ENCODE measurements around the gene SPINK1.

SPINK1 gene, protein sequence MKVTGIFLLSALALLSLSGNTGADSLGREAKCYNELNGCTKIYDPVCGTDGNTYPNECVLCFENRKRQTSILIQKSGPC

GRCh38 chr5:147831465-147831864, at the start of gene SPINK1:
TSS of gene SPINK1 (minus strand) at chr5:147831671. CDS start at chr5:147831577, 94 bp downstream.
- no peaks in the 10 kb centered on the region for H3K9me3 ChIP-seq (ENCODE audit: insufficient read depth, low read length)
- no peak for TF ChIP-seq EZH2phosphoT487 (IDR thresholded peaks at IDR 0.05; ENCODE audit: low read depth)
- TF ChIP-seq, protein P1, sequence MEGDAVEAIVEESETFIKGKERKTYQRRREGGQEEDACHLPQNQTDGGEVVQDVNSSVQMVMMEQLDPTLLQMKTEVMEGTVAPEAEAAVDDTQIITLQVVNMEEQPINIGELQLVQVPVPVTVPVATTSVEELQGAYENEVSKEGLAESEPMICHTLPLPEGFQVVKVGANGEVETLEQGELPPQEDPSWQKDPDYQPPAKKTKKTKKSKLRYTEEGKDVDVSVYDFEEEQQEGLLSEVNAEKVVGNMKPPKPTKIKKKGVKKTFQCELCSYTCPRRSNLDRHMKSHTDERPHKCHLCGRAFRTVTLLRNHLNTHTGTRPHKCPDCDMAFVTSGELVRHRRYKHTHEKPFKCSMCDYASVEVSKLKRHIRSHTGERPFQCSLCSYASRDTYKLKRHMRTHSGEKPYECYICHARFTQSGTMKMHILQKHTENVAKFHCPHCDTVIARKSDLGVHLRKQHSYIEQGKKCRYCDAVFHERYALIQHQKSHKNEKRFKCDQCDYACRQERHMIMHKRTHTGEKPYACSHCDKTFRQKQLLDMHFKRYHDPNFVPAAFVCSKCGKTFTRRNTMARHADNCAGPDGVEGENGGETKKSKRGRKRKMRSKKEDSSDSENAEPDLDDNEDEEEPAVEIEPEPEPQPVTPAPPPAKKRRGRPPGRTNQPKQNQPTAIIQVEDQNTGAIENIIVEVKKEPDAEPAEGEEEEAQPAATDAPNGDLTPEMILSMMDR (IDR thresholded peaks at IDR 0.05; ENCODE audit: low read depth, low read length) = no peak
- H3K4me2 ChIP-seq (ENCODE audit: low read length) = no peak within 1 kb of the TSS
- H3K4me1 ChIP-seq (ENCODE audit: low read length) = no peaks in the 10 kb centered on the region
- H4K20me1 ChIP-seq (ENCODE audit: insufficient read depth, low read length) = no peaks in the 10 kb centered on the region
- H3K27ac ChIP-seq (ENCODE audit: low read length) = no peak within 1 kb of the TSS
- H3K36me3 ChIP-seq (replicated peaks; ENCODE audit: low read depth, low read length) = no peaks in the 10 kb centered on the region
- no peak within 1 kb of the TSS for H3K9ac ChIP-seq (ENCODE audit: low read length)
- H3K79me2 ChIP-seq (ENCODE audit: low read length) = no peaks in the 10 kb centered on the region
- no peak within 1 kb of the TSS for H2AFZ ChIP-seq (ENCODE audit: low read depth, low read length)
- peaks cover 18% of the 10 kb centered on the region; the same call in 1 of the 2 replicates for H3K27me3 ChIP-seq (ENCODE audit: low read depth, low read length)
- no peak within 1 kb of the TSS for H3K4me3 ChIP-seq (ENCODE audit: low read length)

- Histone ChIP-seq H3K79me2 (ENCODE audit: low read length) (no peaks in the 10 kb centered on the region), H3K9ac (ENCODE audit: low read length) (no peak overlapping the region), H3K27me3 (ENCODE audit: low read depth, low read length) (peaks cover 29% of the 10 kb centered on the region), H3K36me3 (replicated peaks; ENCODE audit: low read depth, low read length) (no peaks in the 10 kb centered on the region), H4K20me1 (ENCODE audit: insufficient read depth, low read length) (no peaks in the 10 kb centered on the region), H2AFZ (ENCODE audit: low read depth, low read length) (no peak overlapping the region), H3K4me1 (ENCODE audit: low read length) (no peaks in the 10 kb centered on the region), H3K4me2 (ENCODE audit: low read length) (no peak overlapping the region), H3K27ac (ENCODE audit: low read length) (no peak overlapping the region), H3K4me3 (ENCODE audit: low read length) (no peak overlapping the region), H3K9me3 (ENCODE audit: insufficient read depth, low read length) (no peaks in the 10 kb centered on the region)
- TF ChIP-seq EZH2phosphoT487 (IDR thresholded peaks at IDR 0.05; ENCODE audit: low read depth) = no peak
- TF ChIP-seq, protein P1 (IDR thresholded peaks at IDR 0.05; ENCODE audit: low read depth, low read length) = no peak
These were observed 49.0 kb upstream of the SPINK1 start for GRCh38 chr5:147880487-147880886.

DNA sequence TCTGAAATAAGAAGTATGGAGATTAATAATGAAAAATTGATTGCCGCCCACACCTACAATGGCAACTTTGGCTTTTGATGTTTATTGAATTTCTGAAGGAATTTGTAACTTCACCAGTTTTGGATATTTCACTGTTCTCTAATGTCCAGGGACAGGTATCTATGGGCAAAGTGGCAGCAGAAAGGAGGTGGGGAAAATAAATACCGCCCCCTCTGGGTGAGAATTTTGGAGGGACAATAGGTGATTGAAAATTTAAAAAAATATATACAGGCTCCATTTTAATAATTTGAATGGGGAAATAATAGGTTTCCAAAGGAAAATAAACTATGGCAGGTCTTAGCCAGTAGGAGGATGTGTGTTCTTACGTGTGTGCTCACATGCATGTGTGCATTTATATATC, 48.3 kb upstream of the SPINK1 start:
- Histone ChIP-seq H3K27ac (ENCODE audit: low read length) (no peak overlapping the region), H3K9ac (ENCODE audit: low read length) (no peak overlapping the region), H3K9me3 (ENCODE audit: insufficient read depth, low read length) (no peaks in the 10 kb centered on the region), H3K4me3 (ENCODE audit: low read length) (no peak overlapping the region), H3K4me2 (ENCODE audit: low read length) (no peak overlapping the region), H3K36me3 (replicated peaks; ENCODE audit: low read depth, low read length) (no peaks in the 10 kb centered on the region), H4K20me1 (ENCODE audit: insufficient read depth, low read length) (no peaks in the 10 kb centered on the region), H3K27me3 (ENCODE audit: low read depth, low read length) (peaks cover 29% of the 10 kb centered on the region), H3K79me2 (ENCODE audit: low read length) (no peaks in the 10 kb centered on the region), H3K4me1 (ENCODE audit: low read length) (no peaks in the 10 kb centered on the region), H2AFZ (ENCODE audit: low read depth, low read length) (no peak overlapping the region)
- TF ChIP-seq, protein P1 (IDR thresholded peaks at IDR 0.05; ENCODE audit: low read depth, low read length) = no peak
- TF ChIP-seq EZH2phosphoT487 (IDR thresholded peaks at IDR 0.05; ENCODE audit: low read depth) = no peak

GRCh38 chr5:147878066-147878759, 46.7 kb upstream of the SPINK1 start, which contains the start of gene SCGB3A2:
TSS of gene SCGB3A2 (plus strand) at chr5:147878711. CDS start at chr5:147878804, 93 bp downstream.
- Histone ChIP-seq H3K4me1 (ENCODE audit: low read length) (no peaks in the 10 kb centered on the region), H3K27me3 (ENCODE audit: low read depth, low read length) (peaks cover 29% of the 10 kb centered on the region), H3K36me3 (replicated peaks; ENCODE audit: low read depth, low read length) (no peaks in the 10 kb centered on the region), H2AFZ (ENCODE audit: low read depth, low read length) (no peak within 1 kb of the TSS), H3K9ac (ENCODE audit: low read length) (no peak within 1 kb of the TSS), H3K4me2 (ENCODE audit: low read length) (no peak within 1 kb of the TSS), H3K4me3 (ENCODE audit: low read length) (no peak within 1 kb of the TSS), H3K9me3 (ENCODE audit: insufficient read depth, low read length) (no peaks in the 10 kb centered on the region), H4K20me1 (ENCODE audit: insufficient read depth, low read length) (no peaks in the 10 kb centered on the region), H3K79me2 (ENCODE audit: low read length) (no peaks in the 10 kb centered on the region), H3K27ac (ENCODE audit: low read length) (no peak within 1 kb of the TSS)
- no peak for TF ChIP-seq EZH2phosphoT487 (IDR thresholded peaks at IDR 0.05; ENCODE audit: low read depth)
- TF ChIP-seq, protein P1 (IDR thresholded peaks at IDR 0.05; ENCODE audit: low read depth, low read length) = no peak

Measured in OCI-LY3 (cell line).